Ishikawa (cell line): ENCODE measurements around the gene PTPRA.

ENCODE experiments used
- CEBPB ChIP-seq: IDR thresholded peaks from 2 replicates; pipeline ENCODE4 v1.6.1; 2012
- CREB1 ChIP-seq: IDR thresholded peaks from 2 replicates; pipeline ENCODE4 v1.6.1; 2012; ENCODE audit warnings: low read depth
- EGR1 ChIP-seq: IDR thresholded peaks from 2 replicates; pipeline ENCODE4 v1.6.1; 2012
- EP300 ChIP-seq: IDR thresholded peaks from 2 replicates; pipeline ENCODE4 v1.6.1; 2012; ENCODE audit warnings: borderline replicate concordance
- MAX ChIP-seq: IDR thresholded peaks from 2 replicates; pipeline ENCODE4 v1.6.1; 2012
- NFIC ChIP-seq: IDR thresholded peaks from 2 replicates; pipeline ENCODE4 v1.6.1; 2012
- RAD21 ChIP-seq: IDR thresholded peaks from 2 replicates; pipeline ENCODE4 v1.6.1; 2012; ENCODE audit warnings: low read depth
- TCF12 ChIP-seq: IDR thresholded peaks from 2 replicates; pipeline ENCODE4 v1.6.1; 2012; ENCODE audit warnings: low read depth
- USF1 ChIP-seq: IDR thresholded peaks from 2 replicates; pipeline ENCODE4 v1.6.1; 2012
- TF ChIP-seq, protein P1 (sequence below): IDR thresholded peaks from 2 replicates; pipeline ENCODE4 v1.6.1; 2012; ENCODE audit warnings: low read depth, mild to moderate bottlenecking

GRCh38 chr20:2973574-2973973 is 100.3 kb downstream of the PTPRA start:
- TF ChIP-seq CEBPB: no peak
- no peak for TF ChIP-seq EP300
- TF ChIP-seq NFIC: no peak
- TF ChIP-seq CREB1: no peak
- TF ChIP-seq, protein P1, sequence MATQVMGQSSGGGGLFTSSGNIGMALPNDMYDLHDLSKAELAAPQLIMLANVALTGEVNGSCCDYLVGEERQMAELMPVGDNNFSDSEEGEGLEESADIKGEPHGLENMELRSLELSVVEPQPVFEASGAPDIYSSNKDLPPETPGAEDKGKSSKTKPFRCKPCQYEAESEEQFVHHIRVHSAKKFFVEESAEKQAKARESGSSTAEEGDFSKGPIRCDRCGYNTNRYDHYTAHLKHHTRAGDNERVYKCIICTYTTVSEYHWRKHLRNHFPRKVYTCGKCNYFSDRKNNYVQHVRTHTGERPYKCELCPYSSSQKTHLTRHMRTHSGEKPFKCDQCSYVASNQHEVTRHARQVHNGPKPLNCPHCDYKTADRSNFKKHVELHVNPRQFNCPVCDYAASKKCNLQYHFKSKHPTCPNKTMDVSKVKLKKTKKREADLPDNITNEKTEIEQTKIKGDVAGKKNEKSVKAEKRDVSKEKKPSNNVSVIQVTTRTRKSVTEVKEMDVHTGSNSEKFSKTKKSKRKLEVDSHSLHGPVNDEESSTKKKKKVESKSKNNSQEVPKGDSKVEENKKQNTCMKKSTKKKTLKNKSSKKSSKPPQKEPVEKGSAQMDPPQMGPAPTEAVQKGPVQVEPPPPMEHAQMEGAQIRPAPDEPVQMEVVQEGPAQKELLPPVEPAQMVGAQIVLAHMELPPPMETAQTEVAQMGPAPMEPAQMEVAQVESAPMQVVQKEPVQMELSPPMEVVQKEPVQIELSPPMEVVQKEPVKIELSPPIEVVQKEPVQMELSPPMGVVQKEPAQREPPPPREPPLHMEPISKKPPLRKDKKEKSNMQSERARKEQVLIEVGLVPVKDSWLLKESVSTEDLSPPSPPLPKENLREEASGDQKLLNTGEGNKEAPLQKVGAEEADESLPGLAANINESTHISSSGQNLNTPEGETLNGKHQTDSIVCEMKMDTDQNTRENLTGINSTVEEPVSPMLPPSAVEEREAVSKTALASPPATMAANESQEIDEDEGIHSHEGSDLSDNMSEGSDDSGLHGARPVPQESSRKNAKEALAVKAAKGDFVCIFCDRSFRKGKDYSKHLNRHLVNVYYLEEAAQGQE: no peak
- no peak for TF ChIP-seq MAX
- no peak for TF ChIP-seq RAD21
- TF ChIP-seq TCF12: no peak
- TF ChIP-seq EGR1: no peak
- TF ChIP-seq USF1: no peak
